IMR-90 (cell line): ENCODE measurements around the gene CTCF. TPM values are rescaled to one million over a fixed set of nuclear protein-coding genes. Genes with fewer than 3 reads are reported as not detected.

Experiments
- ATAC-seq: fragments of 200-7000 bp; cut with Tn5 transposase; 2 replicates; pipeline ENCODE4 v1.9.1; 2020; ENCODE audit warnings: low read depth, mild to moderate bottlenecking, moderate library complexity
- BruUV-seq: library from RNA; stranded (reverse); fragments of 400-500 nt; replicated peaks from 2 replicates; lab custom pipeline; 2021; lab: Mats Ljungman, UMichigan
- CTCF ChIA-PET: fragments of 300-600 bp; formaldehyde crosslinking; extraction: SDS; loops from one replicate; lab custom pipeline; 2021; ENCODE audit warnings: antibody characterized with exemption; lab: Yijun Ruan, JAX
- POLR2A ChIA-PET: fragments of 300-600 bp; sonication (Branson Sonifier 250); formaldehyde crosslinking; loops from one replicate; lab custom pipeline; 2022; ENCODE audit warnings: antibody characterized with exemption; ENCODE audit not compliant: unreplicated experiment; lab: Charles Lee
- DNase-seq: peaks from one replicate; pipeline ENCODE4 v3.0.0; 2013
- H2AFZ ChIP-seq: replicated peaks from 2 replicates; pipeline ENCODE3; 2013; ENCODE audit warnings: low read length, mild to moderate bottlenecking; ENCODE audit not compliant: poor library complexity
- H2AK5ac ChIP-seq: 2 replicates; pipeline ENCODE4 v1.6.1; 2013; ENCODE audit warnings: low read depth, low read length, inconsistent platforms
- H2AK9ac ChIP-seq: replicated peaks from 2 replicates; pipeline ENCODE3; 2013; ENCODE audit warnings: mild to moderate bottlenecking, low read depth, low read length, moderate library complexity; ENCODE audit not compliant: poor library complexity
- H2BK120ac ChIP-seq: 2 replicates; pipeline ENCODE4 v1.6.1; 2013; ENCODE audit warnings: low read depth, low read length, inconsistent platforms
- H2BK15ac ChIP-seq: 3 replicates; pipeline ENCODE4 v1.6.1; 2013; ENCODE audit warnings: low read depth, low read length, inconsistent platforms
- H2BK20ac ChIP-seq: 2 replicates; pipeline ENCODE4 v1.6.1; 2013; ENCODE audit warnings: low read depth, mild to moderate bottlenecking, inconsistent platforms, low read length, moderate library complexity
- H2BK5ac ChIP-seq: 2 replicates; pipeline ENCODE4 v1.6.1; 2013; ENCODE audit warnings: mild to moderate bottlenecking, low read depth, low read length, inconsistent platforms; ENCODE audit not compliant: poor library complexity, severe bottlenecking
- H3K14ac ChIP-seq: replicated peaks from 2 replicates; pipeline ENCODE4 v1.6.1; 2013; ENCODE audit warnings: low read depth, low read length, inconsistent platforms
- H3K18ac ChIP-seq: 2 replicates; pipeline ENCODE4 v1.6.1; 2013; ENCODE audit warnings: low read depth, low read length, control low read depth
- H3K23ac ChIP-seq: 2 replicates; pipeline ENCODE4 v1.6.1; 2013; ENCODE audit warnings: low read depth, low read length, inconsistent platforms
- H3K27ac ChIP-seq: 2 replicates; pipeline ENCODE4 v1.5.1; 2013; ENCODE audit warnings: mild to moderate bottlenecking, control low read depth, low read length; ENCODE audit not compliant: insufficient read depth
- H3K27me3 ChIP-seq: 2 replicates; pipeline ENCODE4 v1.6.1; 2013; ENCODE audit warnings: low read length; ENCODE audit not compliant: control insufficient read depth, insufficient read depth
- H3K36me3 ChIP-seq: 2 replicates; pipeline ENCODE4 v1.6.1; 2013; ENCODE audit warnings: low read length, mixed read lengths; ENCODE audit not compliant: control insufficient read depth, insufficient read depth
- H3K4ac ChIP-seq: 2 replicates; pipeline ENCODE4 v1.6.1; 2013; ENCODE audit warnings: low read depth, low read length, inconsistent platforms
- H3K4me1 ChIP-seq: 2 replicates; pipeline ENCODE4 v1.6.1; 2013; ENCODE audit warnings: low read length, mixed read lengths; ENCODE audit not compliant: control insufficient read depth, insufficient read depth
- H3K4me2 ChIP-seq: 2 replicates; pipeline ENCODE4 v1.6.1; 2013; ENCODE audit warnings: low read depth, mild to moderate bottlenecking, control low read depth, low read length, moderate library complexity
- H3K4me3 ChIP-seq: 2 replicates; pipeline ENCODE4 v1.5.1; 2013; ENCODE audit warnings: low read depth, mild to moderate bottlenecking, control low read depth, low read length, moderate library complexity; ENCODE audit not compliant: insufficient read depth
- H3K56ac ChIP-seq: 2 replicates; pipeline ENCODE4 v1.6.1; 2013; ENCODE audit warnings: low read length, inconsistent platforms; ENCODE audit not compliant: insufficient read depth; ENCODE audit errors: extremely low read depth
- H3K79me1 ChIP-seq, 2 experiments: 2 replicates each; pipeline ENCODE4 v1.6.1; 2013; ENCODE audit warnings: low read length in 2 of 2, inconsistent platforms in 1 of 2, low read depth in 1 of 2
- H3K9ac ChIP-seq: 2 replicates; pipeline ENCODE4 v1.6.1; 2013; ENCODE audit warnings: low read depth, low read length, control low read depth
- H3K9me1 ChIP-seq: 2 replicates; pipeline ENCODE4 v1.6.1; 2013; ENCODE audit warnings: low read length, inconsistent platforms; ENCODE audit not compliant: insufficient read depth
- H3K9me3 ChIP-seq: 2 replicates; pipeline ENCODE4 v1.6.1; 2013; ENCODE audit warnings: low read length; ENCODE audit not compliant: control insufficient read depth, insufficient read depth
- H4K20me1 ChIP-seq: 2 replicates; pipeline ENCODE4 v1.6.1; 2013; ENCODE audit warnings: low read length, inconsistent platforms; ENCODE audit not compliant: insufficient read depth
- H4K5ac ChIP-seq: 2 replicates; pipeline ENCODE4 v1.6.1; 2013; ENCODE audit warnings: mild to moderate bottlenecking, low read depth, low read length, control low read depth
- H4K8ac ChIP-seq, 2 experiments: 2 replicates each; pipeline ENCODE4 v1.6.1; 2013; ENCODE audit warnings: low read depth in 2 of 2, low read length in 2 of 2, control low read depth in 1 of 2, inconsistent platforms in 1 of 2
- H4K91ac ChIP-seq: 2 replicates; pipeline ENCODE4 v1.6.1; 2013; ENCODE audit warnings: low read depth, low read length, inconsistent platforms; ENCODE audit not compliant: insufficient read depth
- BHLHE40 ChIP-seq: fragments of 150-350 bp; IDR thresholded peaks from 2 replicates; pipeline ENCODE4 v1.6.1; 2016; ENCODE audit warnings: mild to moderate bottlenecking, low read depth, low read length
- FOS ChIP-seq: fragments of 150-350 bp; IDR thresholded peaks from 2 replicates; pipeline ENCODE4 v1.6.1; 2016; ENCODE audit warnings: low read depth, low read length
- MAFK ChIP-seq: IDR thresholded peaks from 2 replicates; pipeline ENCODE4 v1.6.1; 2012; ENCODE audit warnings: low read depth, low read length, improper control_type of control experiment
- MAZ ChIP-seq: IDR thresholded peaks from 2 replicates; pipeline ENCODE4 v1.6.1; 2012; ENCODE audit warnings: low read depth, mild to moderate bottlenecking, low read length, improper control_type of control experiment, moderate library complexity, borderline replicate concordance
- NFE2L2 ChIP-seq: fragments of 150-350 bp; IDR thresholded peaks from 2 replicates; pipeline ENCODE4 v1.6.1; 2016; ENCODE audit warnings: low read depth, mild to moderate bottlenecking, low read length
- POLR2A ChIP-seq: IDR thresholded peaks from 2 replicates; pipeline ENCODE4 v1.6.1; 2012; ENCODE audit warnings: mild to moderate bottlenecking, low read depth, low read length
- RCOR1 ChIP-seq: IDR thresholded peaks from 2 replicates; pipeline ENCODE4 v1.6.1; 2012; ENCODE audit warnings: mild to moderate bottlenecking, low read length, improper control_type of control experiment; ENCODE audit not compliant: insufficient replicate concordance
- RFX5 ChIP-seq: IDR thresholded peaks from 2 replicates; pipeline ENCODE4 v1.8.0; 2012; ENCODE audit warnings: low read depth, mild to moderate bottlenecking, low read length, moderate library complexity
- SMC3 ChIP-seq: fragments of 150-350 bp; IDR thresholded peaks from 2 replicates; pipeline ENCODE4 v1.6.1; 2016; ENCODE audit warnings: low read depth, mild to moderate bottlenecking, antibody characterized with exemption, low read length, moderate library complexity
- USF2 ChIP-seq: fragments of 150-350 bp; IDR thresholded peaks from 2 replicates; pipeline ENCODE4 v1.6.1; 2017; ENCODE audit warnings: mild to moderate bottlenecking, antibody characterized with exemption, low read length, low read depth
- whole genome bisulfite sequencing, 2 experiments: methylation state at CpG; one replicate each; pipeline versions ENCODE4 v1.1.5 to v1.1.7; 2013; ENCODE audit warnings: missing lambda C conversion rate in 2 of 2; ENCODE audit not compliant: insufficient read length in 1 of 2; ENCODE audit errors: extremely low coverage in 2 of 2; 5-methylcytosine and 5-hydroxymethylcytosine counted together
- dilution Hi-C: fragments of 300-500 bp; cut with HindIII; formaldehyde crosslinking; loops from one replicate; pipeline ENCODE4 v1.14.3; 2018; ENCODE audit warnings: low sequenced_read_pairs; ENCODE audit not compliant: unreplicated experiment
- in situ Hi-C: fragments of 300-500 bp; cut with MboI; formaldehyde crosslinking; loops from 3 replicates; pipeline ENCODE4 v1.14.3; 2019; ENCODE audit warnings: low sequenced_read_pairs, inconsistent platforms, mixed read lengths
- intact Hi-C: fragments of 100-400 bp; cut with micrococcal nuclease; formaldehyde crosslinking; loops from 2 replicates; pipeline ENCODE4 v1.10.0; 2022
- polyA plus RNA-seq, 3 experiments: library from polyadenylated mRNA; depleted of rRNA; stranded (reverse); fragments of >200 nt; gene quantifications; 2 replicates each; pipeline ENCODE4 v1.2.3, GENCODE V29; 2012; ENCODE audit warnings: low replicate concordance in 1 of 3
- total RNA-seq: library from RNA; depleted of rRNA; stranded (reverse); fragments of >200 nt; gene quantifications from 2 replicates; pipeline ENCODE4 v1.2.3, GENCODE V29; 2012
- TF ChIP-seq, protein P1 (sequence below): fragments of 150-350 bp; IDR thresholded peaks from 2 replicates; pipeline ENCODE4 v1.6.1; 2016; ENCODE audit warnings: low read depth, mild to moderate bottlenecking, low read length, moderate library complexity, borderline replicate concordance
- TF ChIP-seq, protein P2 (sequence below): conservative IDR thresholded peaks from 2 replicates; pipeline ENCODE4 v1.5.1; 2012; ENCODE audit warnings: mild to moderate bottlenecking, low read depth, low read length, improper control_type of control experiment

The CTCF gene
- total and polyA plus RNA-seq, 2 of the 4 experiments (the other 2 are of a cell fraction) = 16.1 to 22.8 TPM

DNA sequence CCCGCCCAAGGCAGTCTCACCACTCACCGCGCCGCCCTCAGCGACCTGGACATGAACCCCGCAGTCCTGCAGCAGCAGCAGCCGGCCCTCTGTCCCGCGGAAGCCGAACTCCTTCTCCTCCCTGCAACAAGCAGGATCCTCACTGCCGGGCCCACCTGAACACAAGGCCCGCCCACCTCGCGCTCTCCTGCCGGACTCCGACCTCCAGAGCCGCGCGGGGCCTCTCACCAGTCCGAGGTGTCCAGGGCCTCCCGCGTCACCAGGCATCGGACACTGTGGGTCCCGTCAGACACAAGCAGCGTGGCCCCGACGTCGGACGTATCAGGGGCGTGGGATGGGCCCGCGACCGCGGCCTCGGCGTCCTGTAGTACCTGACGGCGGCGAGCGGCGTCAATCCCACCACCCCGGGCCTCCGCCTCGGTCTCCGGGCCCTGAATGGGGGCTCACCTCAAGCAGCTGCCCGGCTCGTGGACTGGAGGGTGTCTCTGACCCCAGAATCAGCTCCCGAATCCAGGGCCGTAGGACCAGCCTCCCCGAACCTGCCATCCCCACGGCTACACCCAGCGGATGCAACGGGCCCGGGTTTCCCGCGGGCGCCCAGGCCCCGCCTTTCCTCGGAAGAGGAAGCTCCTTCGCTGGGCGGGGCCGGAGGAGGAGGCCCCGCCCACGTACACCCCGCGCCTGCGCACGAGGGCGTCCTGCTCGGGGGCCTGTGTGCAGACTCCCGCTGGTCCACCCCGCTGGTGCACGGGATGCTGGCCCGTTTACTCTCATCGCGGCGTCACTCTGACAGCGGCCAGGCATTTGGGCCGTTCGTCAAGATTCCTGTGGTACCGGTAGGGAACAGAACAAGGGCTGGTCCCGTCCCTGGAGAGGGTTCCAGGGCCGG, 97.6 kb downstream of the CTCF start, which contains the start of gene ACD:
ACD (minus strand) TSS at position 586 of the 889 bp plus-strand sequence; CDS start at position 546, 40 bp downstream.
- Histone ChIP-seq H3K14ac (peak within 1 kb of the TSS; percentile 96), H3K9me3 (no peaks in the 10 kb centered on the region), H3K27ac (peak within 1 kb of the TSS; percentile 65), H3K18ac (peak within 1 kb of the TSS; percentile 28), H3K4me2 (peak within 1 kb of the TSS; percentile 93), H2AFZ (peak within 1 kb of the TSS; percentile 100), H4K91ac (peak within 1 kb of the TSS; percentile 88), H2BK120ac (peak within 1 kb of the TSS; percentile 2; the same call in 1 of the 2 replicates), H3K4me3 (peak within 1 kb of the TSS; percentile 64), H4K5ac (peak within 1 kb of the TSS; percentile 69), H3K9me1 (peaks cover 4% of the 10 kb centered on the region), H3K79me1 (peaks cover 6 to 20% of the 10 kb centered on the region in 2 experiments; a peak in 3 of 4 replicates), H3K27me3 (no peaks in the 10 kb centered on the region), H3K4ac (peak within 1 kb of the TSS; percentile 94), H4K8ac (peak within 1 kb of the TSS; percentile 87 to 95), H2BK15ac (peak within 1 kb of the TSS; percentile 59; the same call in 1 of the 3 replicates), H3K36me3 (peaks cover 3% of the 10 kb centered on the region; the same call in 1 of the 2 replicates), H2AK5ac (peak within 1 kb of the TSS; percentile 87), H3K23ac (peak within 1 kb of the TSS; percentile 96), H3K56ac (peak within 1 kb of the TSS; percentile 24; the same call in 1 of the 2 replicates), H3K4me1 (peaks cover 6% of the 10 kb centered on the region; the same call in 1 of the 2 replicates), H2AK9ac (peak within 1 kb of the TSS; percentile 95), H2BK20ac (peak within 1 kb of the TSS; percentile 2; the same call in 1 of the 2 replicates), H2BK5ac (peak within 1 kb of the TSS; percentile 63), H4K20me1 (peaks cover 5% of the 10 kb centered on the region), H3K9ac (peak within 1 kb of the TSS; percentile 67)
- WGBS, 2 experiments = 0% methylated on average over 43 of the region's 83 CpGs; no CpG with 5 or more reads in 1 of the 2 experiments
- ATAC-seq (peak; percentile 87), DNase-seq (peak; percentile 84)
- TSS peak; percentile 38 for BruUV-seq
- dilution Hi-C loops (no loop called here), intact Hi-C loops (no loop called here), in situ Hi-C loops (loop anchor here (10.0 kb wide), 1 partner anchor 135 kb away; the partner anchor contains the start of gene RIPOR1)
- CTCF ChIA-PET = interaction anchor here (1.0 to 1.4 kb wide), 2 partner anchors 98 to 139 kb away, joined by 4 read pairs; partner anchors contain the start of gene CTCF
- POLR2A ChIA-PET = interaction anchor here (0.5 kb wide), 1 partner anchor 276 kb away, joined by 3 read pairs; no protein-coding TSS in a partner anchor
- TF ChIP-seq POLR2A (peak; percentile 80), RCOR1 (no peak), MAZ (peak; percentile 85; the same call in 1 of the 2 replicates), RFX5 (no peak), NFE2L2 (no peak), MAFK (no peak), FOS (no peak), USF2 (no peak), BHLHE40 (no peak), SMC3 (no peak)
- TF ChIP-seq, protein P1, sequence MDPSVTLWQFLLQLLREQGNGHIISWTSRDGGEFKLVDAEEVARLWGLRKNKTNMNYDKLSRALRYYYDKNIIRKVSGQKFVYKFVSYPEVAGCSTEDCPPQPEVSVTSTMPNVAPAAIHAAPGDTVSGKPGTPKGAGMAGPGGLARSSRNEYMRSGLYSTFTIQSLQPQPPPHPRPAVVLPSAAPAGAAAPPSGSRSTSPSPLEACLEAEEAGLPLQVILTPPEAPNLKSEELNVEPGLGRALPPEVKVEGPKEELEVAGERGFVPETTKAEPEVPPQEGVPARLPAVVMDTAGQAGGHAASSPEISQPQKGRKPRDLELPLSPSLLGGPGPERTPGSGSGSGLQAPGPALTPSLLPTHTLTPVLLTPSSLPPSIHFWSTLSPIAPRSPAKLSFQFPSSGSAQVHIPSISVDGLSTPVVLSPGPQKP = no peak
- TF ChIP-seq, protein P2, sequence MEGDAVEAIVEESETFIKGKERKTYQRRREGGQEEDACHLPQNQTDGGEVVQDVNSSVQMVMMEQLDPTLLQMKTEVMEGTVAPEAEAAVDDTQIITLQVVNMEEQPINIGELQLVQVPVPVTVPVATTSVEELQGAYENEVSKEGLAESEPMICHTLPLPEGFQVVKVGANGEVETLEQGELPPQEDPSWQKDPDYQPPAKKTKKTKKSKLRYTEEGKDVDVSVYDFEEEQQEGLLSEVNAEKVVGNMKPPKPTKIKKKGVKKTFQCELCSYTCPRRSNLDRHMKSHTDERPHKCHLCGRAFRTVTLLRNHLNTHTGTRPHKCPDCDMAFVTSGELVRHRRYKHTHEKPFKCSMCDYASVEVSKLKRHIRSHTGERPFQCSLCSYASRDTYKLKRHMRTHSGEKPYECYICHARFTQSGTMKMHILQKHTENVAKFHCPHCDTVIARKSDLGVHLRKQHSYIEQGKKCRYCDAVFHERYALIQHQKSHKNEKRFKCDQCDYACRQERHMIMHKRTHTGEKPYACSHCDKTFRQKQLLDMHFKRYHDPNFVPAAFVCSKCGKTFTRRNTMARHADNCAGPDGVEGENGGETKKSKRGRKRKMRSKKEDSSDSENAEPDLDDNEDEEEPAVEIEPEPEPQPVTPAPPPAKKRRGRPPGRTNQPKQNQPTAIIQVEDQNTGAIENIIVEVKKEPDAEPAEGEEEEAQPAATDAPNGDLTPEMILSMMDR = no peak
